ENCODE data around the gene ZFYVE1.
A peak's percentile ranks its signal among the peaks of the same experiment; 100 is the strongest.
"Not testable (repeated sequence)": the region's sequence is repeated elsewhere in the genome, so short reads cannot be mapped to it uniquely, and the experiment has no call there.

Gene ZFYVE1, protein sequence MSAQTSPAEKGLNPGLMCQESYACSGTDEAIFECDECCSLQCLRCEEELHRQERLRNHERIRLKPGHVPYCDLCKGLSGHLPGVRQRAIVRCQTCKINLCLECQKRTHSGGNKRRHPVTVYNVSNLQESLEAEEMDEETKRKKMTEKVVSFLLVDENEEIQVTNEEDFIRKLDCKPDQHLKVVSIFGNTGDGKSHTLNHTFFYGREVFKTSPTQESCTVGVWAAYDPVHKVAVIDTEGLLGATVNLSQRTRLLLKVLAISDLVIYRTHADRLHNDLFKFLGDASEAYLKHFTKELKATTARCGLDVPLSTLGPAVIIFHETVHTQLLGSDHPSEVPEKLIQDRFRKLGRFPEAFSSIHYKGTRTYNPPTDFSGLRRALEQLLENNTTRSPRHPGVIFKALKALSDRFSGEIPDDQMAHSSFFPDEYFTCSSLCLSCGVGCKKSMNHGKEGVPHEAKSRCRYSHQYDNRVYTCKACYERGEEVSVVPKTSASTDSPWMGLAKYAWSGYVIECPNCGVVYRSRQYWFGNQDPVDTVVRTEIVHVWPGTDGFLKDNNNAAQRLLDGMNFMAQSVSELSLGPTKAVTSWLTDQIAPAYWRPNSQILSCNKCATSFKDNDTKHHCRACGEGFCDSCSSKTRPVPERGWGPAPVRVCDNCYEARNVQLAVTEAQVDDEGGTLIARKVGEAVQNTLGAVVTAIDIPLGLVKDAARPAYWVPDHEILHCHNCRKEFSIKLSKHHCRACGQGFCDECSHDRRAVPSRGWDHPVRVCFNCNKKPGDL

DNA sequence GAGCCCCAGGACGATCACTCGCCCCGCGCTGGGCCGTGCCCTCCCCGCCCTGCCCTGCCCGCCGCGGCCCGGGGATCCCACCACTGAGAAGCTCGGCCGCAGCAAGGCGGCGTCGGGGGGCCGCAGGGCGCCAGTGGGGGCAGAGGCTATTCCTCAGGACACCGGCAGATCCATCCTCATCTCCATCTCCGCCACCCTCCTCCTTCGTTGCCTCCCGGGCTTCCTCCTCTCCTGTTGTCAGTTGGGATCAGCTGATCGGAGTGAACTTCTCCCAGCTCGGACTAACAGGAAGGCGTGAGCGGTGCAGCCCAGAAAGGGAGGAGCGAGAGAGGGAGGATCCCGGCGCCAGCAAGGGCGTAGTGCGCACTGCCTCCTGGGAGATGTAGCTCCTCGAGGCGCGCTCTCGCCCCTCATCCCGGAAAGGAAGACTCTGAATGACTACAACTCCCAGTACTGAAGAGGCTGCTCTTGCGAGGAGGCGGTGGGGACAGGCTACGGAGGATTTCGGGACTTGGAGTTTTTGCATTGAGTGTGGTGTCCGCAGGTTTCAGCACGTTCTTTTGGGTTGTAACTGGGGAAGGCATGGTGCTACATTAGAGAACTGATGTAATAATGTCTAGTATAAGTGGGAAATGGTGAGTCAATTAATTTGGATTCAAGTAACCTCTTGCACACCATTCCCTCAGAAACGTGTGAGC is at the start of gene ZFYVE1:
Gene ZFYVE1, minus strand, starts transcription at position 262 of the 698 bp plus-strand sequence. CDS start 2,598 bp downstream, outside the sequence.
- DNase-seq = peak; percentile 92

DNA sequence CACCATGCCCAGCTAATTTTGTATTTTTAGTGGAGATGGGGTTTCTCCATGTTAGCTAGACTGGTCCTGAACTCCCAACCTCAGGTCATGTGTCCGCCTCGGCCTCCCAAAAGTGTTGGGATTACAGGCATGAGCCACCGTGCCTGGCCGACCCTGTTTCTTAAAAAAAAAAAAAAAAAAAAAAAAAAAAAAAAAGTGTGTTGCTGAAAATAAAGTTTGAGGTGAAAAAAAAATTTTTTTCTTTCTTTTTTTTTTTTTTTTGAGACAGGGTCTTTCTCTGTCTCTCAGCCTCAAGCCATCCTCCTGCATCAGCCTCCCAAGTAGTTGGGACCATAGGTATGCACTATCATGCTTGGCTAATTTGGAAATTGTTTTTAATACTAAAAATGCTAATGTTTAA is 42.7 kb upstream of the ZFYVE1 start:
- DNase-seq = no peak

DNA sequence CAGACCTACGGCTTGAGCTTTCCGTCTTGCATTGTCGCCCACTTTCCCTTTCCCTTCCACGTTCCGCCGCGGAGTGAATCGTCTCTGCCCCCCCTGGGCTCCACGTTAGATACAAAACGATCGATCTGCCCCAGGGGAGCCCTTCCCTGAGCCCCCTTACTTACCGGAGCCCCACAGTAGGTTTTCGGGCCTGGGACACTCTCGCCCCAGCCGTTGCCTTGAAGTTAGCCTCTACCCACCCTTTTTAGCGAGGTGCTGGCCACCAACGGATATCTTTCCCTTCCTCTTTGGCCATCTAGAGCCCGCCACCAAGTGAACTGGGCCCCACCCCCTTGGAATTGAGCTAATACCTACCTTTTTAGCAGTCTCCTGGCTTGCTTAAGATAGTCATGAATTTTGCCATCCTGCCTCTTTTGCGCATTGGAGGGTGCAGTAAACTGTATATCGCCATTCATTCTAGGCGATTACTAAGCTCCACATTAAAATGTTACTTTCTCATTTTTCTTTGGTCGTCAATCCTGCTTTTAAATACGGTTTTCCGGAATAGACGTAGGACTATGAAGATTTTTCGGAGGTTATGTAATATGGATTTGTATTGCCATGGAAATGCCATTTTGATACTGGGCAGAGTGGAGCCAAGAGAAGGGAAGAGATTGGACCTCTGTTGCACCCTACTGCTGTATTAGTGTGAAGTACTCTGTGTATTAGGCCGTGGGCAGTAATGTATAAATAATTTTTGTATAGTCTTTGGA is 32.2 kb upstream of the ZFYVE1 start:
- peak; percentile 4 for DNase-seq

DNA sequence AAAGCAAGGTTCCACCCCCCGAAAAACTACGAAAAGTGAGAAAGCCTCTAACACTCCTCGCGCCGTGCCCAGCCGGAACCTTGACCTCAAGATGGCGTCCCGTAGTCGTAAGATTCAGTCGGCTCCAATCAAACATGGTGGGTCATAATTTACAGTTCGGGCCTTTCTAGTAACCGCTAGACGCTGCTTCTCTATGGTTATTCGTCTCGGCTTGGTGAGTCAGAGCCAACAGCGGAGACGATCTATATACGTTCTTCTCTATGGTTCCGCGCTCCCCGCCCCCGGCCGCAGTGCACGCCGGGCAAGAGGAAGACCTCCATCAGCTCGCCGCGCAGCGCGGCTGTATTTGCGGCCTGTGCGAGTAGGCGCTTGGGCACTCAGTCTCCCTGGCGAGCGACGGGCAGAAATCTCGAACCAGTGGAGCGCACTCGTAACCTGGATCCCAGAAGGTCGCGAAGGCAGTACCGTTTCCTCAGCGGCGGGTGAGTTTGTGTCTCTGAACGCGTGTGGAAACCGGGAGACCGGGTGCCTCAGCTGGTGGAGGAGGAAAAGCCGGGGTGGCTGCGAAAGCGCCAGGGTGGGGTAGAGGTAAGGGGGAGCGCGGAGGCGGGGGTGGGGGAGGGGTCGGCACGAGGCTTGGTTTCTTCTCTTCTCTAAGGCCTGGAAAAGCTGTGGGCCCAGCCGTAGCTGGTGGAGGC is 31.5 kb upstream of the ZFYVE1 start, which contains the start of gene RBM25:
Gene RBM25, plus strand, starts transcription at position 311 of the 698 bp plus-strand sequence. CDS start 13,108 bp downstream, outside the sequence.
- peak; percentile 99 for DNase-seq

DNA sequence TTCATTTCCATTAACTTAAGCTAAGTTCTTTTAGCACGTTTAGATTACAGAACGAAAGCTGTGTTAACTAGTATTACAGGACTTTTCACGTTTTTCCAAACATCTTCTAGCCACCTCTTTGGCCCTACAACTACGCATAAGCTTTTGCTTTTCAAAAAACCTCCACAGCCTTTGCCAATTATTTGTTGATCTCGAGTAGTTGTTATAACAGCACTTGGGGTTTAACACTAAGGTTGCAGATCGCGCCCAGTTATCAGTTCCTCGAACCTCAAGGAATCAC is 31.0 kb upstream of the ZFYVE1 start:
- no peak for DNase-seq

DNA sequence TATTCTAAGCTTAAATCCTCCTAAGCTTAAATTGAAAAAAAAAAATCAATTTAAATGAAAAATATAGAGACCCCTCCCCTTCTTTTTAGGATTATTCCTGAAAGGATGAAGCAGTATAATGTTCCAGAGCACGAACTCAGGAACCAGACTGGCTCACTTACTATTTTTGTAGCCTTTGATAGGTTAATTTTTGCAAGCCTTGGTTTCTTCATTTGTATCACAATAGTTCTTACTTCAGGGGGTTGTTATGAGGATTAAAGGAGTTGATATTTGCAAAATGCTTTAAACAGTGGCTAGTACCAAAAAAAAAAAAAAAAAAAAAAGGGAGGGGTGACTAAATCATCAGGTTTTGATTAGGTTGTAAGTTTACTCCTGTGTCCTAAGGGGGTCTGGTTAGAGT is 28.3 kb upstream of the ZFYVE1 start:
- DNase-seq = no peak

DNA sequence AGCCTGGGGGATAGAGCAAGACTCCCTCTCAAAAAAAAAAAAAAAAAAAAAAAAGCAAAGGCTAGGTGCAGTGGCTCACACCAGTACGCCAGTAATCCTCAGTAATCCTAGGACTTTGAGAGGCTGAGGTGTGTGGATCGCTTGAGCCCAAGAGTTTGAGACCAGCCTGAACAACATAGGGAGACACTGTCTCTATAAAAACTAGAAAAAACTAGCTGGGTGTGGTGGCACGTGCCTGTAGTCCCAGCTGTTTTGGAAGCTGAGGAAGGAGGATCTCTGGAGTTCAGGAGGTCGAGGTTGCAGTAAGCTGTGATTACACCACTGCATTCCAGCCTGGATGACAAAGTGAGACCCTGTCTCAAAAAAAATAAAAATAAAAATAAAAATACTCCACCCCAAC is 22.5 kb upstream of the ZFYVE1 start:
- DNase-seq = no peak

DNA sequence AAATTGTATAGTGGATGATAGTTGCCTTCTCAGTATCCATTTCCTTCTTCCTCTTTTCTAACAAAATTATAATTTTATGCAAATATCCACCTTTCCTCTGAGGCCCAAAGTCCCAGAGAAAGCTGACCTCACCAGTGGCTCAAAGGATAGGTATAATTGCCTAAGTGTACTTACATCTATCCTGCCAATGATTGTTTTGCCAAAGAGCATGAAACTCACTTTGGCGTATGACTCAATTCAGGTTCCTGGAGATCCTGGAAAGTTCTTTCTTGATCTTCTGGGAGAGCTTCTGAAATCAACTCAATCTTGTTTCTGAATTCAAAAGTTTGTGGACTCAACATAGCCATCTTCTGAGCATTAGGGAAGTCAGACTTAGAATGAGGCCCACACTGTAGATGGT is 20.9 kb upstream of the ZFYVE1 start:
- no peak for DNase-seq

DNA sequence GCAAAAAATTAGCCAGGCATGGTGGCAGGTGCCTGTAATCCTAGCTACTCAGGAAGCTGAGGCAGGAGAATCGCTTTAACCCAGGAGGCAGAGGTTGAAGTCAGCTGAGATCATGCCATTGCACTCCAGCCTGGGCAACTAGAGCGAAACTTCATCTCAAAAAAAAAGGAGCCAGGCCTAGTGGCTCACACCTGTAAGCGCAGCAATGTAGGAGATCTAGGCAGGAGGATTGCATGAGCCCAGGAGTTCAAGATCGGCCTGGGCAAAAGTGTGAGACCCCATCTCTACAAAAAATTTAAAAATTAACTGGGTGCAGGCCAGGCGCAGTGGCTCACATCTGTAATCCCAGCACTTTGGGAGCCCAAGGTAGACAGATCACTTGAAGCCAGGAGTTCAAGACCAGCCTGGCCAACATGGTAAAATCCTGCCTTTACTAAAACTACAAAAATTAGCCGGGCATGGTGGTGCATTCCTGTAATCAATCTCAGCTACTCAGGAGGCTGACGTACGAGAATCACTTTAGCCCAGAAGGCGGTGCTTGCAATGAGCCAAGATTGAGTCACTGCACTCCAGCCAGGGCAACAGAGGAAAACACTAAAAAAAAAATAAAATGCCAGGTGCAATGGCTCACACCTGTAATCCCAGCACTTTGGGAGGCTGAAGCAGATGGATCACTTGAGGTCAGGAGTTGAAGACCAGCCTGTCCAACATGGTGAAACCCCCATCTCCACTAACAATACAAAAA is 10.0 kb upstream of the ZFYVE1 start:
- DNase-seq = not testable (repeated sequence)

DNA sequence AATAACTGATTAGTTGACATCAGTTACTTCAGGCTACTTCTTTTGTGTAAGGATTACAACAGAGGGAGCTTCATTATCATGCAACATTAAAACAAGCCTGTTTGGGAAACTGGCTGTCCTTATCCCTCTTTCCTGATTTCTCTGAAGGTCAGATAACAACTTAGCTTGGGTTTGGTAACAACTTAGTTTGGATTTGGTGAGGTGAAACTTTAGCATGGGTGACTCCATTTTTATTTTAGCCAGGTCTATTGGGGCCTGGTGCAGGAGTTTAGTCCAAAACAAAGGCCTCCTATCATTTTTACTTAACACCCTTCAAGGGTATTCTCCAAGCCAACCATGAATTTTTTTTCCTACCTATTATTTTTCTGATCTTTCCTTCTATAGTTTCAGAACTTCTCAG is 1.1 kb upstream of the ZFYVE1 start:
- DNase-seq = no peak

DNA sequence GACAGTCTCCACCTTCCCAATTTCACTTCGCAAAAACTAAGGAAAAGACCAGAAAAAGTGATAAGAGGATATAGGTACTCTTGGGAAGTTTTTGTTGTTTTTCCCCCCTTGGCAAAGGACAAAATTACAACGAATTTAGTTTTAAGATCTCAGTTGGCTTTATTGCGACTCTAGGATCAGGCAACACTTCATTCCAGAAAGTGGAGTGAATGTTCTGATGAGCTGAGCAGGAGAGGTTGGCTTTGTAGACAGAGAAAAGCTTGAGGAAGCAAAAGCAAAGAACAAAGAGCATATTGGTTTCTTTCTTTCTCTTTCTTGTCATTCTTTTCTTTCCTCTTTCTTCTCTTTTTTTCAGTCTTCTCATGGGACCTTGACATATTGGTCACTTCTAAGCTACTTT is 640 bp upstream of the ZFYVE1 start:
- no peak for DNase-seq

DNA sequence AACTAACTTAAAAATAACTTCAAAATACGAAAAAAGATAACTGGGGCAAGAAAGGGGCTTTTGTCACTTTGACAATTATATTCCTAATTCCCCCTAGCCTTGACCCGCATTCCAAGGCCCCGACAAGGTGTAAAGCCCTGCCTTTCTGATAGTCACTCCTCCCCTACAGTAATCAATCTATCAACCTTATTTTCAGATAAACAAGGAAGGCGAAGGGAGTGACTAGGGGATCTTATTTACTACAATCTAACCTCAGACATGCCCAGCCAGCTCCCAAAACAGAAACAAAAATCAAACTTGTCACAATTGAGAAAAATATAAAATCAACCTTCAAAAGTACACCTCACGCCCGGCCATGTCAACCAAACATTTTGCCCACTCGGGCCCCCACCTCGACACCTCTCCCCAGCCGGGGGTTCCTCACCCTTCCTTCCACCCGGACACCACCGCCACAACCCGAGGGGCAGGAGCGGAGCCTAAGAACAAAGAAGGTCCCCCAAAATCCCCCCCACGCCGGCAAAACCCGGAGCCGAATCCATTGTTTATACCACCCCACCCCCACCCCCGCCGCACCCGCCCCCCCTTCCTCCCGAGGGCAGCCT is 562 bp downstream of the ZFYVE1 start:
- DNase-seq = no peak

DNA sequence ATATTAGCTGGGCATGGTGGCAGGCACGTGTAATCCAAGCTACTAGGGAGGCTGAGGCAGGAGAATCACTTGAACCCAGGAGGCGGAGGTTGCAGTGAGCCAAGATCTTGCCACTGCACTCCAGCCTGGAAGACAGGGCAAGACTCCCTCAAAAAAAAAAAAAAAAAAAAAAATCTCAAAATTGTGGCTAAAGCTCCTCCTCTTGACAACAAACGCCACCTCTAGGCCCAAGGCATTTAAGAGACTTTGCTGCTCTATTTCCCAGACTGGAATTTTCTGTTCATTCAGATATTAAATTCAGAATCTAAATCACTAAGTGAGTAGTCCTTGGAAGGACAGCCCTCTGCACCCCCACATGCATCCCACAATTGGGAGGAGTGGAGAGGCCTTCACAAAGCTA is 1.4 kb downstream of the ZFYVE1 start:
- DNase-seq = no peak

DNA sequence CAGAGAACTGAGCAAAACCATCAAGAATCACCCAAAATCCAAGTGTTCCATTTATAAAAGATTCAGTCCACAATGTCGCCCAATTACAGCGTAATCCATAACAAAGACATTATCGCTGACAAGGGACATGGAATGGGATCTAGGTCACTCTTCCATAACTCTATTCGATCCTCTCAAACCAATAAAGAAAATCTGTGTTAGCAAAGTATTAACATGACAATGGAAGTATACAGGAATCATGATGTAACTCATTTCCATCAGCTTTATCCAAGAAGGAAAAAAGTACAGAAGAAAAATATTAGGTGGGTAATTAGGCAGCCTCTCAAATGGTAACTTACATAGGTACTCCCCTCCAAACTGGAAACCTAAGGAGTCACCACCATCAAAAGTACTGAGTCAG is 4.9 kb downstream of the ZFYVE1 start:
- no peak for DNase-seq

DNA sequence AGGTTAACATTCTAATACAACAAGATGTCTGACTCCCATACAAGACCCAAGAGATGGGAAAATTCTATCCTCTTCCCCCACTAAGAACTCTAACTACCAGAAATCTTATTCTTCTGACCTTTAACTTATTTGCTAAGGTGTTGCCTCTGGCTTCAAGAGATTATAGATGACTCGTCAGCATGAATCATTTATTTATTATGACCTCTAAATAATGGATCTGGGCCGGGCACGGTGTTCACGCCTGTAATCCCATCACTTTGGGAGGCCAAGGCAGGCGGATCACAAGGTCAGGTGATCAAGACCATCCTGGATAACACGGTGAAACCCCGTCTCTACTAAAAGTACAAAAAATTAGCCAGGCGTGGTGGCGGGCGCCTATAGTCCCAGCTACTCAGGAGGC is 10.9 kb downstream of the ZFYVE1 start:
- not testable (repeated sequence) for DNase-seq

DNA sequence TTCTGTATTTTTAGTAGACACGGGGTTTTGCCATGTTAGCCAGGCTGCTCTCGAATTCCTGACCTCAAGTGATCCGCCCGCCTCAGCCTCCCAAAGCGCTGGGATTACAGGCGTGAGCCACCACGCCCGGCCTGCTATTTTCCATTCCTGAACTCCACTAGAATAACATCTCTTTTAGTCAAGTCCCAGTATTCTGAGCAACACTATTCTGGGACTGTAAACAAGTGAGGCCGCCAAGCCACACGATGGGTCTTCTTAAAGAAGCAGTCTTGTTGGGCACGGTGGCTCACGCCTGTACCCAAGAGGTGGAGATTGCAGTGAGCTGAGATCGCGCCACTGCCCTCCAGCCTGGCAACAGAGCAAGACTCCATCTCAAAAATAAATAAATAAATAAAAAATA is 11.4 kb downstream of the ZFYVE1 start:
- not testable (repeated sequence) for DNase-seq

DNA sequence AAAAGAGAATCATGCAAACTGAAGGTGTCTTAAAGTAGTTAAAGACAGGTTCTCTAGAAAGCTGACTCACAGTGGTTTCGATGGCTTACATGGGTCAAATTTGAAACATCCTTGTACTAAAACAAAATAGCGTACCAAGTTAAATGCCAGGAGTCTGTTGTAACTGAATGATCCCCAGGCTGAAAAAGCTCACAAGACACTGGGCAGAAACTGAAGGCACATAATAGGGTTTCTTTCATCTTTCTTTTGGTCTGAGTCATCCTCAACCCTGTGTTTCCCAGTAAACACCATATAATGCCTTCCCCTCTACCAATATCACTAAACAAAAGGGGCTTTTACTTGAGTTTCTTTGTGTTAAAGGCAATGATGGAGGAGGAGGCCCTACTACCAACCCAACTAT is 12.8 kb downstream of the ZFYVE1 start:
- peak; percentile 5 for DNase-seq

DNA sequence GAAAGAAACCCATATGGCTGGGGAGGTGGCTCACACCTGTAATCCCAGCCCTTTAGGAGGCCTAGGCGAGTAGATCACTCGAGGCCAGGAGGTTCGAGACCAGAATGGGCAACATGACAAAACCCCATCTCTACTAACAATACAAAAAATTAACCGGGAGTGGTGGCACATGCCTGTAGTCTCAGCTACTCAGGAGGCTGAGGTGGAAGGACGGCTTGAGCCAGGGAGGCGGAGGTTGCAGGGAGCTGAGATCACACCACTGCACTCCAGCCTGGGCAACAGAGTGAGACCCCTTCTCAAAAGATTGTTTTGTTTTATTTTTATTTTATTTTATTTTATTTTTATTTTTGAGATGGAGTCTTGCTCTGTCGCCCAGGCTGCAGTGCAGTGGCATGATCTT is 15.7 kb downstream of the ZFYVE1 start:
- not testable (repeated sequence) for DNase-seq

DNA sequence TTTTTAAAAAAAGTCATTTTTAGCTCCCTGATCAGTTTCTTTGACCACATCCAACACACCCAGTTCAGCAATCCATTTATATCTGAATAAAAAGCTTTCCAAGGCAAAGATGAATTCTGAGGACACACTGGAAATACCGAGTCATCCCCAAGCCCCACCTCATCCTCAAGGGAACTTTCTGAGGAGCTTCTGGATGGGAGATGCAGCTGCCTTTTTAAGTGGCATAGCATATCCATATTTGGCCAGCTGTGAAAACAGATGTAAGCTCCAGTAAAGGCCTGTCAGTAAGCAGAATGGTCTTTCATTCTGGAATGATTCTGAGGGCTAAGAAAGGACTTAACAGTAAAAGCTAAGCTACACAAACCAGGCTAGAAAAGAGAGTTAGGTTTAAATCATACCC is 18.4 kb downstream of the ZFYVE1 start:
- no peak for DNase-seq

DNA sequence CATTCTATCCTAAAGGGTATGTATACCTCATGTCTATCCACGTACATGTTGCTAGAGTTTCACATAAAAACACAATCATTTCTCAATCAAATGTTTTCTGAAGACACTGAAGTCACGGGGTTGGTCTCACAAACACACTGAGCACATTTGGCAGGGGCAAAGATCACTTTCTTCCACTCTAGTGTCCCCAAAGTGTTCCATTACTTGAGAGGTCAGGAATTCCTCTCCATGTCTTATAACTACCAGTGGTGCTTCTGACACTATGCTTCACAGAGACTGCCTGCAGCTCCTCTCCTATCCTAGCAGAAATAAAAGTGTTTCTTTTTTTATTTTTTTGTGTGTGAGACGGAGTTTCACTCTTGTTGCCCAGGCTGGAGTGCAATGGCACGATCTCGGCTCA is 19.1 kb downstream of the ZFYVE1 start:
- no peak for DNase-seq

DNA sequence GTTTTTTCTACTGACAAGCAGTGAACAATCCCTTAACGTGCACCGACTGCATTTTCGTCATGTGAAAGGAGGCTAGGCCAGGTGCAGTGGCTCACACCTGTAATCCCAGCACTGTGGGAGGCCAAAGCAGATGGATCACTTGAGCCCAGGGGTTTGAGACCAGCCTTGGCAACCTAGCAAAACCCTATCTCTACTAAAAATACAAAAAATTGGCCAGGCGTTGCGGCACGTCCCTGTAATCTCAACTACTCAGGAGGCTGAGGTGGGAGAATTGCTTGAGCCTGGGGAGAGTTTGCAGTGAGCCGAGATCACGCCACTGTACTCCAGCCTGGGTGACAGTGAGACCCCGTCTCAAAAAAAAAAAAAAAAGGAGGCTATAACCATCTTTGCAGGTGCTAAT is 22.3 kb downstream of the ZFYVE1 start:
- not testable (repeated sequence) for DNase-seq
